Neural crest cell (in vitro differentiated cells): Measurements from ENCODE around the gene APLNR. TPM values are rescaled to one million over a fixed set of nuclear protein-coding genes. Genes with fewer than 3 reads are reported as not detected.

Experiments used
- DNase-seq: peaks from one replicate; pipeline ENCODE4 v3.0.0; 2021; ENCODE audit warnings: low read depth, mixed read lengths, low spot score
- H3K27ac Mint-ChIP-seq: one replicate; pipeline ENCODE4 v1.8.0; 2021; ENCODE audit warnings: mild to moderate bottlenecking, mixed read lengths; ENCODE audit not compliant: unreplicated experiment
- H3K27me3 Mint-ChIP-seq: 2 replicates; pipeline ENCODE4 v1.8.0; 2021; ENCODE audit warnings: low read depth, mild to moderate bottlenecking, mixed read lengths
- H3K36me3 Mint-ChIP-seq: 2 replicates; pipeline ENCODE4 v1.8.0; 2021; ENCODE audit warnings: low read depth, mild to moderate bottlenecking, mixed read lengths
- H3K4me1 Mint-ChIP-seq: 2 replicates; pipeline ENCODE4 v1.8.0; 2021; ENCODE audit warnings: mixed read lengths
- H3K4me3 Mint-ChIP-seq: one replicate; pipeline ENCODE4 v1.8.0; 2021; ENCODE audit warnings: mild to moderate bottlenecking, mixed read lengths
- H3K9me3 Mint-ChIP-seq: 2 replicates; pipeline ENCODE4 v1.8.0; 2021; ENCODE audit warnings: mixed read lengths
- total RNA-seq: library from RNA; stranded (reverse); gene quantifications from 2 replicates; pipeline ENCODE4 v1.2.1, GENCODE V29; 2021
- TF ChIP-seq, protein P1 (sequence below): fragments of 200-600 bp; sonication (generic); conservative IDR thresholded peaks from 2 replicates; pipeline ENCODE4 v1.5.0; 2021; ENCODE audit warnings: antibody characterized with exemption, mild to moderate bottlenecking

APLNR gene
- total RNA-seq, 1 donor from 2014 or later, result 3.9 TPM

DNA sequence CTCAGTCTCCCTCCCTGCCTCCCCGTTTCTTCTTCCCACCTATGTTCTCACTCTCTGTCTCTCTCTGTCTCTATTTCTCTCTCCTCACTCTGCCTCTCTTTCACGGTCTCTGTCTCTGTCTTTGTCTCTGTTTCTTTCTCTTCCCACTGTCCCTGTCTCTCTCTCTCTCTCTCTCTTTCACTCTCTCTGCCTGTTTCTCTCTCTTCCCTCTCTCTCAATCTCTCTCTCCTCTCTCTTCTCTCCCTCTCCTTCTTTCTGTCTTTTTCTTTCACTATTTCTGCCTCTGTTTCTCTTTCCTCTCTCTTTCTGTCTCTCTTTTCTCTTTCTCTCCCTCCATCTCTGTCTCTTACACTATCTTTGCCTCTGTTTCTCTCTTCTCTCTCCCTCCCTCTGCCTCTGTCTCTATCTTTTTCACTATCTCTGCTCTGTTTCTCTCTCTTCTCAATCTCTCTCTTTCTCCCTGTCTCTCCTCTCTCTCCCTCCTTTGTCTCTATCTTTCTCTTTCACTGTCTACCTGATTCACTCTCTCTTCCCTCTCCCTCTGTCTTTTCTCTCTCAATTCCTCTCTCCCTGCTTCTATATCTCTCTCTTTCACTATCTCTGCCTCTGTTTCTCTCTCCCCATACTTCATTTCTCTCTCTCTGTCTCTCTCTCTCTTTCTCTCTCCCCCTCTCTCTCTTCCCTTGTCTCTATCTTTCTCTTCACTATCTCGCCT lies 5.4 kb downstream of the APLNR start:
- Mint-ChIP-seq H3K36me3 (no peaks in the 10 kb centered on the region), H3K27ac (peak overlapping the region; percentile 22), H3K4me1 (peaks cover 21% of the 10 kb centered on the region)

DNA sequence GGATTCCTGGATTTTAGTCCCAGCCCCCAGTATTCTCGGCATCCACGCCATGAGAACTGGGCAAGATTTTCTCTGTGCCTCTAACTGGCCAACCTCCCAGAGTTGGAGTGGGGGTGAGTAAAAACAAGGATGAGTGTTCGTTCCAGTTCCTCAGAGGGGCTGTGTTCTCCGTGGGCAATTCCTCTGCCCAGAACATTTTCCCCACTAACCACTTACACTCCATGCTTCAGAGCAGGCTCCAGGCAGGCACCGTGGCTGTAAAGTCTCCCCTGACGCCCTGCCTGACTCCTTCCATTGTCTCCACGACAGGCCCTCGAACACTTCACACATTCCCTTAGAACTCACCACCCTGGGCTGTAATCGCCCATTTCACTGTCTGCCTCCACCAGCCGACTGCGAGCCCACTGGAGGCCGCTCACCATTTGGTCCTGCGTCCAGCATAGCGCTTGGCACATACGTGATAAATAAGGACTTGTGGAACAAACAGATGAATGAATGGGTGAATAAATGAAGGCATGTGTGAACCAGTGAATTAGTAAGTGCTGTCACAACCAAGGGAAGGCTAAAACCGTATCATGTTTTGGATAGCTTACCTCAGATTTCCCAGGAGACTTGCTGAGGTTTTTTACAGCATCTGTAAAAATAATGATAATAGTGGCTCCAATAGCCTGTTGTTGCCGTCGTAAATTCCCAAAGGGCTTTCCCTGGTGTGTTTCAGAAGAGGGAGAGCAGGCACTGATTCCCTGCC lies 6.1 kb downstream of the APLNR start:
- H3K36me3 Mint-ChIP-seq, result no peaks in the 10 kb centered on the region
- H3K27ac Mint-ChIP-seq, result peak overlapping the region; percentile 22
- TF ChIP-seq, protein P1, sequence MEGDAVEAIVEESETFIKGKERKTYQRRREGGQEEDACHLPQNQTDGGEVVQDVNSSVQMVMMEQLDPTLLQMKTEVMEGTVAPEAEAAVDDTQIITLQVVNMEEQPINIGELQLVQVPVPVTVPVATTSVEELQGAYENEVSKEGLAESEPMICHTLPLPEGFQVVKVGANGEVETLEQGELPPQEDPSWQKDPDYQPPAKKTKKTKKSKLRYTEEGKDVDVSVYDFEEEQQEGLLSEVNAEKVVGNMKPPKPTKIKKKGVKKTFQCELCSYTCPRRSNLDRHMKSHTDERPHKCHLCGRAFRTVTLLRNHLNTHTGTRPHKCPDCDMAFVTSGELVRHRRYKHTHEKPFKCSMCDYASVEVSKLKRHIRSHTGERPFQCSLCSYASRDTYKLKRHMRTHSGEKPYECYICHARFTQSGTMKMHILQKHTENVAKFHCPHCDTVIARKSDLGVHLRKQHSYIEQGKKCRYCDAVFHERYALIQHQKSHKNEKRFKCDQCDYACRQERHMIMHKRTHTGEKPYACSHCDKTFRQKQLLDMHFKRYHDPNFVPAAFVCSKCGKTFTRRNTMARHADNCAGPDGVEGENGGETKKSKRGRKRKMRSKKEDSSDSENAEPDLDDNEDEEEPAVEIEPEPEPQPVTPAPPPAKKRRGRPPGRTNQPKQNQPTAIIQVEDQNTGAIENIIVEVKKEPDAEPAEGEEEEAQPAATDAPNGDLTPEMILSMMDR, result no peak
- H3K4me3 Mint-ChIP-seq, result no peak overlapping the region
- no peaks in the 10 kb centered on the region for H3K9me3 Mint-ChIP-seq
- H3K4me1 Mint-ChIP-seq, result peaks cover 21% of the 10 kb centered on the region
- DNase-seq, result no peak
- peaks cover 40% of the 10 kb centered on the region for H3K27me3 Mint-ChIP-seq

More for the DNA sequence above, 5.4 kb downstream of the APLNR start:
- no peak for DNase-seq
- no peaks in the 10 kb centered on the region for H3K9me3 Mint-ChIP-seq
- TF ChIP-seq, protein P1, result no peak
- H3K4me3 Mint-ChIP-seq, result no peak overlapping the region
- H3K27me3 Mint-ChIP-seq, result peaks cover 40% of the 10 kb centered on the region

DNA sequence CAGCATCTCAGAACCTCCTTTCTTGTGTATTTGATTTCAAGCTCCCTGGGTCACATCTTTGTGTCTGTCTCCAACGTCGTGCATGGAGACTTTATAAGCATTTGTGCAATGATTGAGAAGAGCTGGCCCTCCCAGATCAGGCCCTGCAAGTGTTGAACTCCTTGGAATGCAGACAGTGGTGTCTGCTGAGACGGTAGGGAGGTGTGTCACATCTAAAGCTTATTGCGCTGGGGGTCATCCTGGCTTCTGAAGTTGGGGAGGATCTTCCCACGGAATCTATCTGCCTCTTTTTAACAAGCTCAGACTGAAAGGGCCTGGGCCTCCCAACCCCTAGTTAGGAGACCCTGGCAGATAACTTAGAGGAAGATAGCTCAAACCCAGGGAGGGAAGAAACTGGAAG lies 6.7 kb downstream of the APLNR start:
- no peak overlapping the region for H3K4me3 Mint-ChIP-seq
- H3K27ac Mint-ChIP-seq, result no peak overlapping the region
- no peaks in the 10 kb centered on the region for H3K9me3 Mint-ChIP-seq
- H3K4me1 Mint-ChIP-seq, result peaks cover 18% of the 10 kb centered on the region
- TF ChIP-seq, protein P1, result no peak
- H3K27me3 Mint-ChIP-seq, result peaks cover 40% of the 10 kb centered on the region
- no peak for DNase-seq
- H3K36me3 Mint-ChIP-seq, result no peaks in the 10 kb centered on the region

DNA sequence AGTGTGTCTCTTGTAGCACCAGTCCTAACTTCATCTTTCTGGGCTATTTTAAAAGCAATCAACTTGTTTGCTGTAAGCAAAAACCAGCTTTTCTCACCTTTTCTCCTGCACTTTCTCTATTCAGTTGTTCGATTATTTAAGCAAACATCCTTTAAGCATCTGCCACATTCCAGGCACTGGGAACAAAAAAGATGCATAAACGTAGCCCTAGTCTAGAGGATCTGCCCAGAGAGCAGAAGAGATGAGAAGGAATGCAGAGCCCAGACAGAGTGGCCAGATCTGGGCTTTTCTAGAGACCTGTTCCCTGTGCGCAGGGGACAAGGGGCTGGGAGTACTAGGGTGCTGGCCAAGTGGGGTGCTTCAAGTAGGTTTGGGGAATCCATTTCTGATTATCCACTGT lies 8.4 kb downstream of the APLNR start:
- Mint-ChIP-seq H3K4me1 (peaks cover 11% of the 10 kb centered on the region), H3K4me3 (no peak overlapping the region), H3K27me3 (peaks cover 32% of the 10 kb centered on the region), H3K27ac (no peak overlapping the region), H3K36me3 (no peaks in the 10 kb centered on the region), H3K9me3 (no peaks in the 10 kb centered on the region)
- TF ChIP-seq, protein P1, result no peak
- no peak for DNase-seq

DNA sequence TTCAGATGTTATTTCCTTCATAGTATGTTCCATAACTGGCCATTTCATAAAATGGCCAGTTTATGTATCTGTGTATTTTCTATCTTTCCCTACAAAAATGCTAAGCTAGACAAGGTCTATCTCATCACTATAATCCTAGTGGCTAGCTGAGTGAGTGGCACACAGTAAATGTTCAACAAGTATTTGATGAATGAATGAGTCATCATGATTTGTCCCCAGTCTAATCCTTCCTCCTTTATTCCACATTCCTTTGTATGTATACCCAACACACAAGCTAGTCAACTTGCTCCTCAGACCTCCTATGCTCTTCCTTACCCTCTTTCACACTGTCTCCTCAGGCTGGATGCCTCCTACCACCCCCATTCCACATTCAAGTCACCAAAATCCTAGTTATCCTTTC lies 12.5 kb downstream of the APLNR start:
- peaks cover 3% of the 10 kb centered on the region for H3K27me3 Mint-ChIP-seq
- DNase-seq, result no peak
- H3K4me1 Mint-ChIP-seq, result no peaks in the 10 kb centered on the region
- no peak overlapping the region for H3K27ac Mint-ChIP-seq
- H3K9me3 Mint-ChIP-seq, result no peaks in the 10 kb centered on the region
- H3K4me3 Mint-ChIP-seq, result no peak overlapping the region
- TF ChIP-seq, protein P1, result no peak
- H3K36me3 Mint-ChIP-seq, result no peaks in the 10 kb centered on the region
